ENCODE results near the gene GRK4.
"Not testable (repeated sequence)": the region's sequence is repeated elsewhere in the genome, so short reads cannot be mapped to it uniquely, and the experiment has no call there.

Gene GRK4

GRCh38 chr4:2930758-2931511 is 32.4 kb upstream of the GRK4 start:
- DNase-seq (ENCODE audit: low spot score): no peak

DNA sequence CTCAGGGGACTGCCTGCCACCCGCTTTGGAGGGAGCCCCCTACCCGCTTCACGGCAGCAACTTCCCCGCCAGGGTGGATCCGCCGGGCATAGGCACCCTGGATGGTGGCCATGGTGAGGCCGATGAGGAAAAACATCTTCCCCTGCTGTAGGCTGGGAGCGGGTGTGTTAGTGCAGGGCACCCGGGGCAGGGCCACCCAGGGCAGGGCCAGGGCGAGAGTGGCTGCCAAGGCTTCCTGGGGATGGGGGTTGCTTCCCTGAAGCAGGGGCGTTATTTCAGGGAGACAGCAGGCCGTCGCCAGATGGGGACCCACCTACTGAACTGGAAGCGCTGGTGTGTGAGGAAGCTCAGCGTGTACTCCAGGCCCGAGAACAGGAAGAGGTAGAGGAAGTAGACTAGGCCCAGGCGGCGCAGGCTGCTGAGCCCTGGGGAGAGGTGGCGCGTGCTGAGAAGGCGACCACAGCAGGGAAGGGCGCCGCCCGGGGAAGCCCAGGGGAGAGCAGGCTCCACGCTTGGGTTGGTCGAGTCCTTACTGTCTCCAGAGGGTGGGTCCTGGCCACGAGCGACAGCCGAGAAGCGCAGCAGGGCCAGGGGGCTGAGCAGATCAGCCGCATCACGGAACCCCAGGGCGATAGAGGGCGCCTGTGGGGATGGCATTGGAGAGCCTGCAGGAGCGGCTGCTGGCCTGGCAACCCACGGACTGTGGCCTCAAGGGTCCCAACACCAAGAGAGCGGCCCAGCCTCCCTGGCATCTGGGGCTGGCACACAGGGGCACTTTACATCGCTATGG is 31.7 kb upstream of the GRK4 start:
- no peak for DNase-seq (ENCODE audit: low spot score)

- DNase-seq (ENCODE audit: low spot score): no peak
Observed at GRCh38 chr4:2932321-2932950, 30.9 kb upstream of the GRK4 start.

GRCh38 chr4:2932951-2933565 is 30.3 kb upstream of the GRK4 start:
- DNase-seq (ENCODE audit: low spot score): no peak

- no peak for DNase-seq (ENCODE audit: low spot score)
Observed at GRCh38 chr4:2933566-2934076, 29.8 kb upstream of the GRK4 start.

GRCh38 chr4:2934077-2934812 is 29.1 kb upstream of the GRK4 start:
- peak; percentile 22 for DNase-seq (ENCODE audit: low spot score)

GRCh38 chr4:2934813-2935761 is 28.3 kb upstream of the GRK4 start:
- peak; percentile 87 for DNase-seq (ENCODE audit: low spot score)

GRCh38 chr4:2935762-2936743 is 27.3 kb upstream of the GRK4 start:
- DNase-seq (ENCODE audit: low spot score): peak; percentile 80

GRCh38 chr4:2936773-2937145 is 26.6 kb upstream of the GRK4 start:
- no peak for DNase-seq (ENCODE audit: low spot score)

DNA sequence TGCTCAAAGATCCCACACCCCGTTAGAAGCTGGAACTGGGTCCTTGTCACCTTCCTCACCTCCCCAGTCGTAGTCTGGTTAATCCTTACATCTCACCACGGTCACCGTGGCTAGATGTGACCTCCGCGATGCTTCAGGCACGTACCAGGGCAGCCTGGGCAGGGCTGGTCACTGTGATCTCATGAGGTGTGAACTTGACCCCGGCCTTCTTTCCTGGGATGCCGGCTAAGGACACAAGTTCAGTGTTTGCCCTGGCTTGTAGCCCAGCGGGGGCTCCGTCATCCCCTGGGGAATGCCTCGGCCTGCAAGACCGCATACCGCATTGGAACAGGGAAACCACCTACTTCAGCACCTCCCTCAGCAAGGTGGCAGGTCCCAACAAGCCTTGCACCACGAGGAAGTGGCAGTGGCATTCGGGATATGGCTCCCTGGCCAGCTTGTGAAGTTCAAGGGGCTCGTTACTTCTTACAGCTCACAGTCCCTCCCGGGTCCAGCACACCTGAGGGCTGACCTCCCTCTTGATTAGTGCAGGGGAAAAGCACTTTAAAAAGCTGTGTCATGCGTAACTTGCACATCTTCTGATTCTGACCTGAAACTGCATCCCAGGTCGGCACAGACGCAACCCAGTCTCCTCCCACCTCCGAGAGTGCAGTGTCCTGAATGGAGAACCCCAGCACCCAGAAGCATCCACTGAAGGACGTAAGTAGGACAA is 26.1 kb upstream of the GRK4 start:
- peak; percentile 69 for DNase-seq (ENCODE audit: low spot score)

DNA sequence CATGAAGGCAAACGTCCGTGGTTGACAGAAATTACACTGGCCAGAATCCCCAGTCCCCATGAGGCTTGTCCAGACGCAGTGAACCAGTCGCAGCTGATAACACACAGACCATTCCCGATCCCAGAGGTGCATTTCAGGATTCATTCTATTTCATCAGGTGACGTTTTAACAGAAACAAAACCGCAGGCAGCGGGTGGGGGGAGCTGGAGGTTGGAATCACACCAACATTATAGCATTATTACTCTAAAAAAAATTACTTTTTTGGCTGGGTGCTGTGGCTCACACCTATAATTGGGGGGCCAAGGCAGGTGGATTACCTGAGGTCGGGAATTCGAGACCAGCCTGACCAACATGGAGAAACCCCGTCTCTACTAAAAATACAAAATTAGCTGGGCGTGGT is 25.4 kb upstream of the GRK4 start:
- no peak for DNase-seq (ENCODE audit: low spot score)

GRCh38 chr4:2938411-2938810 is 25.0 kb upstream of the GRK4 start:
- DNase-seq (ENCODE audit: low spot score): not testable (repeated sequence)

DNA sequence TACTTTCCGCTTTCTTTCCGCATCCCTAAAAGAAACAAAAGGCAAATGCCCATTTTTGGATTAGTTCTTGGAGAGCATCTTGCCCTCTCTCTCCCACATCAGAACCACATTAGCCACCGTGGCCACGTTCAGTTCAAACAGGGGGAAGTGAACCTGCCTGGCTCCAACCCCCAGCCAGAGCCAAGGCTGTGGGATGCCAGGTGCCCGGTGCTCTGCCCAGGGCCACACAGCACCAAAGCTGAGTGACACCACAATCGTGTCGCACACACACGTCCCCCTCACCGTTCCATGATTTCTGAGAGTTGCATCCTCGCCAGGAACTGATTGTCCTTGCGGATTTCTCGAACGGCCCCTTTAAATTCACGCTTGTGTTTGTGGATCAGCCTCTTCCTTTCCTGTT is 24.5 kb upstream of the GRK4 start:
- no peak for DNase-seq (ENCODE audit: low spot score)

- DNase-seq (ENCODE audit: low spot score): no peak
Observed at GRCh38 chr4:2939383-2940243, 23.8 kb upstream of the GRK4 start.

DNA sequence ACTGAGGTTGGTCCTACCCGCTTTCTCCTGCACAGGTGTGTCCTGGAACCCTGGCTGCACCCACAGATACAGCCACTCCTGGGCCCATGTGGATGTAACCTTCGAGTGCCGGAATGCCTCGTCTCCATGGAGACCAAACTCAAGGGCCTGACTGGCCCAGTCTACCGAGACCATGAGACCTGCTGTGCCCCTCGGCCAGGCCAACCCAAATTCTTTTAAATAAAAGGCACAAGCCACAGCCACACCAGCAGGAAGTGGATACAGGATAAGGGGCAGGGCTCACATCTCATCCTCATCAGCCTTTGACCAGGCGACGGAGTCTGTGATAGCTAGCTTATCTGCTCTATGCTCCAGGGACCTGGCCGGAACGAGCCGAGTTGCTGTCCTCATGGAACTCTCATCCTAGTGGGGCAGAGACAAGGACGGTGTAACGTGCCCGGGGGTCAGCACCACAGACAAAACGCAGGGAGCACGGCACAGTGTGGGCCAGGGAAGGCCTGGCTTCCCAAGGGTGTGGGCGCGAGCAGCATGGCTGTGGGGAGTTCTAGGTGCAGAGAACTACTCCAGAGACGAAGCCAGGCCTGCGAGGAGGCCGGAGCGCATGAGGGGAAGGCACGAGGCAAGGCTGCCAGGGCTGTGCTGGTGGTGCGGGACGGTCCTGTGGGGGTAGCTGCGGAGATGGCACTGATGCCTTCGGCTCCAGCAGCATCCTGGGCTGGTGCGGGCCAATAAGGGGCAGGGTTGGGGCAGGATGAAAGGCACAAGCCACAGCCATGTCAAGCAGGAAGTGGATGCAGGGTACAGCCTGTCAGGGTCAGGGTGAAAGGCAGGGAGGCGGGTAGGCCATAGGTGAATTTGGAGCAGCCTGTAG is 22.9 kb upstream of the GRK4 start:
- DNase-seq (ENCODE audit: low spot score): no peak

- no peak for DNase-seq (ENCODE audit: low spot score)
Observed at GRCh38 chr4:2941138-2942036, 22.0 kb upstream of the GRK4 start.

All from SW480 (cell line).